ENCODE measurements around the gene CTNNA3. TPM values are rescaled to one million over a fixed set of nuclear protein-coding genes. Genes with fewer than 3 reads are reported as not detected.

CTNNA3 gene
- total RNA-seq, 1 donor from 2014 or later = 0.92 TPM

DNA sequence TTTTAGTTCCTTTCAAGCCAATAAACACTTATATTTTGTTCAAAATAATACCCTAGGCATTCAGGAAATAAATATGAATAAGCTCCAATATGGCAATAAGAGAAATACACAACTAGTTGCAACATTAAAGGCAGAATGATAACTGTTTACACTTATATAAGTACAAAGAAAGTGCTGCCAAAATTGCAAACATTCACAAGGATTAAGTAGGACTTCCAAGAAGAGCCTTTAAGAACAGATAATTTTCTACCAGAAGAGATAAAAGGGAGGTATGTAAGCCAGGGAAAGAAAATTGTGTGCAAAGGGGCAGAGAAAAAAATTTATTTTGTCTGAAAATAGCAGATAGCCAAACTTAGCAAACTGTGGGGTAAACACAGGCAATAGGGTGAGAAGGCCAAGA, 83.8 kb downstream of the CTNNA3 start:
- TF ChIP-seq, protein P1, sequence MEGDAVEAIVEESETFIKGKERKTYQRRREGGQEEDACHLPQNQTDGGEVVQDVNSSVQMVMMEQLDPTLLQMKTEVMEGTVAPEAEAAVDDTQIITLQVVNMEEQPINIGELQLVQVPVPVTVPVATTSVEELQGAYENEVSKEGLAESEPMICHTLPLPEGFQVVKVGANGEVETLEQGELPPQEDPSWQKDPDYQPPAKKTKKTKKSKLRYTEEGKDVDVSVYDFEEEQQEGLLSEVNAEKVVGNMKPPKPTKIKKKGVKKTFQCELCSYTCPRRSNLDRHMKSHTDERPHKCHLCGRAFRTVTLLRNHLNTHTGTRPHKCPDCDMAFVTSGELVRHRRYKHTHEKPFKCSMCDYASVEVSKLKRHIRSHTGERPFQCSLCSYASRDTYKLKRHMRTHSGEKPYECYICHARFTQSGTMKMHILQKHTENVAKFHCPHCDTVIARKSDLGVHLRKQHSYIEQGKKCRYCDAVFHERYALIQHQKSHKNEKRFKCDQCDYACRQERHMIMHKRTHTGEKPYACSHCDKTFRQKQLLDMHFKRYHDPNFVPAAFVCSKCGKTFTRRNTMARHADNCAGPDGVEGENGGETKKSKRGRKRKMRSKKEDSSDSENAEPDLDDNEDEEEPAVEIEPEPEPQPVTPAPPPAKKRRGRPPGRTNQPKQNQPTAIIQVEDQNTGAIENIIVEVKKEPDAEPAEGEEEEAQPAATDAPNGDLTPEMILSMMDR (IDR thresholded peaks at IDR 0.05) = no peak
- H3K4me1 Mint-ChIP-seq (ENCODE audit: low read depth) = peaks cover 39% of the 10 kb centered on the region
- H3K36me3 Mint-ChIP-seq (ENCODE audit: low read depth) = no peaks in the 10 kb centered on the region
- no peak overlapping the region for H3K27ac Mint-ChIP-seq (ENCODE audit: unreplicated experiment)
- no peak for DNase-seq (ENCODE audit: low spot score)
- no peak overlapping the region for H3K4me3 Mint-ChIP-seq (ENCODE audit: unreplicated experiment)
- no peaks in the 10 kb centered on the region for H3K9me3 Mint-ChIP-seq (ENCODE audit: low read depth)
- H3K27me3 Mint-ChIP-seq (ENCODE audit: low read depth) = no peaks in the 10 kb centered on the region

DNA sequence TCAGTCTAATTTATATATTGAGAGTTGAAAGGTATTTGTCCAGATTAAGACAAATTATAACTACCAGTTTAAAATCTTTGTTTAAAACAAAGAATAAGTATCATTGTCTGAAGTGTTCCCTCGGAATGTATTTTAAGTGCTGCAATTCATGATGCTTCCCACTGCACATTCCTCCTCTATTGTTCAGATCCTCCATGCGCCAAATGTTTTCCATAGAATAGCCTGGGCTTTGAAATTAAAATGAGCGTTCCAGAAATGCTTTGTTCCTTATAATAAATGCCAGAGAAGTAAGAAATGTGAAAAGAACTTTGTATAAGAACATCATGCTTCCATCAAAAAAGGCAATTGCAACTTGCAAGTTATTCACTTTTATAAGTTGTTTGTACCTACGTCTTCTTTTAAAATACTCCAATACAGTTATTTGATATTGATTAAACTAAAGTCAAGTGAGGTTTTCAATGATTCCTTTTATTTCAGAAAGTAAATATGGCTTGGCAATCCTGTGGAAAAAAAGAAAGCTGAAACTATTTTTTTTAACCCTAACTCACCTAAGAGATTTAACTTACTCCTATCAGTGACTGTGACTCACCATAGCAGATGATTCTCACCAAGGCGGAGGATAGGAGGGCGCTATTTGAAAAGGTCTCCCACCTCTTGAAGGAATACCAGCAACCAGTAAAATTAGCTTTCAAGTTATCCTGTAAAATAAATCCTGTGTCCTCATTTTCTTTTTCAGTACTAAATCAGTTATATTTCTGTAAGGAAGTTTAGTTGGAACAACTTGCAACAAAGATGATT, 85.8 kb downstream of the CTNNA3 start:
- Mint-ChIP-seq H3K4me1 (ENCODE audit: low read depth) (peaks cover 48% of the 10 kb centered on the region), H3K27me3 (ENCODE audit: low read depth) (no peaks in the 10 kb centered on the region), H3K9me3 (ENCODE audit: low read depth) (no peaks in the 10 kb centered on the region), H3K27ac (ENCODE audit: unreplicated experiment) (no peak overlapping the region), H3K36me3 (ENCODE audit: low read depth) (no peaks in the 10 kb centered on the region), H3K4me3 (ENCODE audit: unreplicated experiment) (no peak overlapping the region)
- TF ChIP-seq, protein P1 (IDR thresholded peaks at IDR 0.05) = no peak
- DNase-seq (ENCODE audit: low spot score) = no peak

DNA sequence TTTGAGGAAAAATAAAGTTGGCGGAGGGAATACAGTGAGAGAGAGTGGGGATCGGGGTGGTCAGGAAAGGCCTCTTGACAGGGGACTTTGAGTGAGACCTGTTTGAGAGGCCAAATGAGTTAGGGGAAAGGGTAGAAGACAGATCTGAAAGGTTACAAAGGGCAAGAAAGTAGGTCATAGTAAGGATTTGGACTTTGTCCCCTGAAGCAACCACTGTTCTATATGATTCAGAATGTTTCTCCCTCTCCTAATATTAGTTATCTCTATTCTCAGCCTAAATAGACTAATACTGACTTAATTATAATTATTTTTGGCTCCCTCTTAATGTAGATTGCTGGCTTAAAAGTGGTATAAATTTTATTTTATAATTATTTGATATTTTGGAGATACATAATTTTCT, 88.0 kb downstream of the CTNNA3 start:
- Mint-ChIP-seq H3K4me1 (ENCODE audit: low read depth) (peaks cover 61% of the 10 kb centered on the region), H3K9me3 (ENCODE audit: low read depth) (no peaks in the 10 kb centered on the region), H3K4me3 (ENCODE audit: unreplicated experiment) (no peak overlapping the region), H3K27me3 (ENCODE audit: low read depth) (no peaks in the 10 kb centered on the region), H3K27ac (ENCODE audit: unreplicated experiment) (no peak overlapping the region), H3K36me3 (ENCODE audit: low read depth) (no peaks in the 10 kb centered on the region)
- TF ChIP-seq, protein P1 (IDR thresholded peaks at IDR 0.05) = no peak
- no peak for DNase-seq (ENCODE audit: low spot score)

DNA sequence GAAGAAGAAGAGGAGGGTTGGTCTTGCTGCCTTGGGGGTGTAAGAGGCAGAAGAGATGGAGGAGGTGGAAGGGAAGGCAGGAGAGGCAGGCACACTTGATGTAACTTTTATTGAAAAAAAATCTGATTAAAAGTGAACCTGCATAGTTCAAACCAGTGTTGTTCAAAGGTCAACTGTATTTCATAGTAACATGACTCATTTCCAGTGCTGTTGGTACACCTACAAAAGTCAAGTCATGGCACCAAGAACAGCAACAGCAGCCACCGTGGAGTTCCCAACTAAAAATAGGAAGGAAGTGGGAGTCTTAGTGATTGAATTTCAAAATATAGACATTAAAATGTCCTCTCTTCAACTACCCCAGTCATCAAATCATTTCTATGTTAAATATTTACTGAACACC, 88.5 kb downstream of the CTNNA3 start:
- Mint-ChIP-seq H3K36me3 (ENCODE audit: low read depth) (no peaks in the 10 kb centered on the region), H3K27ac (ENCODE audit: unreplicated experiment) (peak overlapping the region; percentile 83), H3K9me3 (ENCODE audit: low read depth) (no peaks in the 10 kb centered on the region), H3K4me1 (ENCODE audit: low read depth) (peaks cover 63% of the 10 kb centered on the region), H3K4me3 (ENCODE audit: unreplicated experiment) (no peak overlapping the region), H3K27me3 (ENCODE audit: low read depth) (no peaks in the 10 kb centered on the region)
- TF ChIP-seq, protein P1 (IDR thresholded peaks at IDR 0.05) = no peak
- no peak for DNase-seq (ENCODE audit: low spot score)

DNA sequence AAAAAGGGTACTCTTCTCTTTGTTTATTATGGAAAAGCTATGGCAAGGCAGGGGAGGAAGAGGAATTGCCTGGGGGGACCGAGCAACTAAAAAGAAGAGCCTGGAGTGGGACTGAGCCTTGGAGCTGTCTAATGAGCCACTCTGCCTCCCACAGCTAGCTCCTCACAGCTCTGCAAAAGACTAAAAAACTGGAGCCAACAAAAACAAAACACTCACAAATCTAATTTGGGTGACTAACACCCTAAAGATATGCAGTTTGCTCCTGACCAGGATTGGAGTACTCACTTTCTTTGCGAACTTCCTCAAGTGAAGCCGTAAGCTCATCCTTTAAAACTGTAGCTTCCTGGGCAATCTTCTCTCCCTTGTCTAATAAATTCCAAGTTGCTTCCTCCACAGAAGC, 89.4 kb downstream of the CTNNA3 start:
- H3K36me3 Mint-ChIP-seq (ENCODE audit: low read depth) = no peaks in the 10 kb centered on the region
- TF ChIP-seq, protein P1 (IDR thresholded peaks at IDR 0.05) = no peak
- no peaks in the 10 kb centered on the region for H3K27me3 Mint-ChIP-seq (ENCODE audit: low read depth)
- DNase-seq (ENCODE audit: low spot score) = no peak
- H3K4me3 Mint-ChIP-seq (ENCODE audit: unreplicated experiment) = peak overlapping the region; percentile 26
- peaks cover 72% of the 10 kb centered on the region for H3K4me1 Mint-ChIP-seq (ENCODE audit: low read depth)
- H3K9me3 Mint-ChIP-seq (ENCODE audit: low read depth) = no peaks in the 10 kb centered on the region
- H3K27ac Mint-ChIP-seq (ENCODE audit: unreplicated experiment) = peak overlapping the region; percentile 83
